Measurements from ENCODE around the gene RPUSD4.
A peak's percentile ranks its signal among the peaks of the same experiment; 100 is the strongest.

RPUSD4 gene

GRCh38 chr11:126212089-126212660, 725 bp upstream of the RPUSD4 start:
- no peak for DNase-seq (ENCODE audit: low spot score)

- no peak for DNase-seq (ENCODE audit: low spot score)
Measured at GRCh38 chr11:126210871-126211235, 597 bp downstream of the RPUSD4 start.

- DNase-seq (ENCODE audit: low spot score), result no peak
Measured at GRCh38 chr11:126207896-126208295, 3.6 kb downstream of the RPUSD4 start.

DNA sequence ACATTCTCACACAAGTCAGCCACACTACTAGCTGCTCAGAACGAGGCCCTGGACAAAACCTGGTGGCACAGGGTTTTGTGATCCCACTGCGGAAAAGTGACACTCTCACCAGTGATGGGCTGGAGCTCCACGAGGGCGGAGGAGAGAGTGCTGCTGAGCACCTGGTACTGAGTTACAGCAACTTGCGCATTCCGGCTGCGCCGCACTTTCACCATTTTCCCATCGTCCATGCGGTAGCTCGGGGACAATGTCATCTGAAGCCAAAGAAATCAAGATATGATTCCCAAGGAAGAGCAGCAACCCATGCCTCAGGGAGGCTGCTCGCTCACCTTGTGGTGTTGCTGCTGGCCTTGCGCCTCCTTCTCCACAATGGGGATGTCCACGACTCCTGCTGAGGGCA, 6.1 kb downstream of the RPUSD4 start:
- no peak for DNase-seq (ENCODE audit: low spot score)

DNA sequence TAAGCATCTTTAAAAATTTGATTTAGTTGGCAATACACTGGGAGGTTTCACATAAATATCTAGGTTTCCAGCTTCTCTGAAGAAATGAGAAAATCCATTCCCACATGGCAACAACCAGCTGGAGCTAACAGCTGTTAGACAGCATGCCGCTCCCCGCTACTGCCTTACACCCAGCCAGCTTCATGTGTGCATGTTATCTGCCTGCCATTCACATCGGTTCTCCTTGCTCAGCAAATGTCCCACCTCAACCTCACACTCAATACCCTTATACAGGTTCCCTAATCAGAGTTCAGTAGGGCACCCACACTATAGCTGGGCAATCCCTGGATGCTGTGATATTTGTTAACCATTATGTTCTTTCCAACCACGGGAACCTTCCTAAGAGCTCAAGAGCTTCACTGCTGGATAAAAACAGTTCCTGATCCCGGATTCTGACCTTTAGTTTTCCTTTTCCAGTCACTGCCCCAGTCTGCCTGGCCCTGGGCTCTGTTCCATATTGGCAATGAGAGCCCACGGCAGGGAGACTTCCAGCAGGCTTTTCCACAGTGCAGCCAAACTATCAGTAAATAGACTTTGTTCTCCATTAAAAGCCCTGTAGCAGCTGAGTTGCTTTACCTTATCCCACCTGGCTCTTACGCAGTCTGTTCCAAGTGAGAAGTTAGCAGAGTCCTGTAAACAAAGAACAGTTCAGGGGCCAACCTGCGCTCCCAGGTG, 8.6 kb downstream of the RPUSD4 start:
- peak; percentile 56 for DNase-seq (ENCODE audit: low spot score)

GRCh38 chr11:126198648-126199047, 12.8 kb downstream of the RPUSD4 start:
- no peak for DNase-seq (ENCODE audit: low spot score)

- DNase-seq (ENCODE audit: low spot score), result no peak
Measured at GRCh38 chr11:126197277-126197939, 14.0 kb downstream of the RPUSD4 start.

DNA sequence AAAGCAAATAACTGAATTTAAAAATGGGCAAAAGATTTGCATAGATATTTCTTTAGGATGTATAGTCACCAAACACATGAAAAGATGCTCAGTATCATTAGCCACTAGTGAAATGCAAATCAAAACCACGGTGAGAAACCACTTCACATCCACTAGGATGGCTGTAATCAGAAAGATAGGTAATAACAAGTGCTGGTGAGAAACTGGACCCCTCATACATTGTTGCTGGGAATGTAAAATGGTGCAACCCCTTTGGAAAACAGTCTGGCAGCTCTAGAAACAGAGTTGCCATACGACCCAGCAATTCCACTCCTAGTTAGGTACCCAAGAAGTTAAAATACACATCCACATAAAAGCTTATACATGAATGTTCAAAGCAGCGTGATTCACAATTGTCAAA, 16.3 kb downstream of the RPUSD4 start:
- no peak for DNase-seq (ENCODE audit: low spot score)

GRCh38 chr11:126194121-126194543, 17.3 kb downstream of the RPUSD4 start:
- peak; percentile 48 for DNase-seq (ENCODE audit: low spot score)

- DNase-seq (ENCODE audit: low spot score), result no peak
Measured at GRCh38 chr11:126193038-126193478, 18.4 kb downstream of the RPUSD4 start.

GRCh38 chr11:126192361-126192760, 19.1 kb downstream of the RPUSD4 start:
- no peak for DNase-seq (ENCODE audit: low spot score)

GRCh38 chr11:126191379-126192073, 19.9 kb downstream of the RPUSD4 start:
- no peak for DNase-seq (ENCODE audit: low spot score)

DNA sequence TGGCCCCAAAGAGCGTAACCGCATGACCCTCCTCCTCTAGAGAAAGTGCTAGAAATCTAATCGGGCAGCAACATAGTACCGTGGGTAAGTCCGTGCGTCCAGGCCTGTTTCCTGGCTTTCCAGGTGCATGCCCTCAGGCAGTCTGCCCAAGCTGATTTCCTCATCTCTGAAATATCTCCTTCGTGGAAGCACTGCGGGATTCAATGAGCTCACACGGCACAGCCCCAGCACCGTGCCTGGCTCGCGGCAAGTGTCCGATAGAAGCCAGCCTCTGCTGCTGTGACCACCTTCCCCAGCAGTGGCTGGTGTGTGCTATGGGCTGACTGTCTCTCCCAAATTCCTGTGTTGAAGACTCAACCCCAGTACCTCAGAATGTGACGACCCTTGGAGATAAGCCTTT, 20.7 kb downstream of the RPUSD4 start:
- no peak for DNase-seq (ENCODE audit: low spot score)

- no peak for DNase-seq (ENCODE audit: low spot score)
Measured at GRCh38 chr11:126189109-126189929, 22.1 kb downstream of the RPUSD4 start.

DNA sequence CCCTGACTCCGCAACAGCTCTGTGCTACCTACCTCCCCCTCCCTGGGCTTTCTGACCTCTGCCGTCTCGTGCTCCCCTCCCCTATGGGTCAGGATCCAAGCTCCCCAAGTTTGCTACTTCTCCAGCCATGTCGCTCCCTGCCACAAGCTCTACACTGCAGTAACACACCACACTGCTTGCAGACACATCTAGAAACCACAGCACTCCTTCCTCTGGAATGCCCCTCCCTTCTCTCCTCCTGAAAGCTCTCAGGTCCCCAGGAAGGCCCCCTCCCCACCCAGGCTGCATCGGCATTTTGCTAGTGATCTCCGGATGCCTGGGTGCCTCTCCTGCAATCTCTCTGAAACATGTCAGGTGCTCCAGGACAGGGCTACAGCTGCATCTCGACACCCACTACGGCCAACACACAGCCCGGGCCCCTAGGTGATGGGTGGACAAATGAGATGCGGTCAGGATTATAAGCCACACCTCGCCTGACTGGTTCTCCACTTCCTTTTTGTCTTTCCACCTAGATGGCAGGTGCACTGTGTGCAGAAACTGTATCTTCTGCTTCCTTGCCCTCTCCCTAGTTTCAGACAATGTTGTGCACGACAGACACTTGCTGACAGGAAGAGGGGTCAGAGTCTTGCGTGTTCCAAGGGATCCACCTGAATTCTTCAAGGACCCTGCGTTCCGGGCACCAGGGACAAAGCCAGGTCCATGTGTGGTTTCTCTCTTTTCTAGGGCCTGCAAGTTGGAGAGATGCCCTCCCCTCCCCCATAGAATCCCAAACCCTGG, 22.9 kb downstream of the RPUSD4 start:
- DNase-seq (ENCODE audit: low spot score), result no peak

DNA sequence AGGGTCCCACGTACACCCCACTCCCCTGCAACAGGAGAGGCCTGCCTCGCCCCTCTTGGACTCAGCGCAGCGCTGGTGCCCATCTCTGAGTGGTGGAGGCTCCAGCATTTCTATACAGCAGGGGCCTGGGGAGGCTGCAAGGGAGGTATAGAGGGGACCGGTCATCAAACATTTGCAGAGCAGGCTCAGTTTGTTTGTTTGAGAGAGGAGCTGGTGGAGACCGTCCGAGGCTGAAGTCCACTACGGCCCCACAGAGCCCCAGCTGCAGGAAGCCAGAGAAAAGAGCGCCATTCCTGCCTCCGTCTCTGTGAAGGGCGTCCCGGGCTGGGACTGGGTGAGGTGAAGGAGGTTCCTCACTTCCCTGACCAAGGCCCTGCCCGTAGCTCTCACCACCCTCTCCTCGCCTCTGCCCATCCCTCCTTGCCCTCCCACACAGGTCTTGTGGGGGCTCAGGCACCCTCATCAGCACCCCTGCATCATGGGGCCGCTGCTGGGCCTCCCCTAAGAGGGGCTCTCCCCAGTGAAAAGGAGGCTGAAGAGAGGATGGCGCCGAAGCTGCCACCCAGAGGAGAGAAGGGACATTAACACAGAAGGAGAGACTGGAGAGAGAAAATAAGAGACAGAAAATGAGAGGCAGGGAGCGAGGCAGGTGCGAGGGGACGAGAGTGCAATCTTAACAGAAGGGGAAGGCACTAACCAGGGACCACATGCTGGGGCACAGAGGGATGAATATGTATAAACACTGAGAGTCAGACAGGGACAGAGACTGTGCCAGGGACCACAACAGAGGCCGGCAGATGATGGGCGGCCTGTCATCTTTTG, 24.5 kb downstream of the RPUSD4 start:
- DNase-seq (ENCODE audit: low spot score), result no peak

GRCh38 chr11:126186025-126186698, 25.3 kb downstream of the RPUSD4 start:
- no peak for DNase-seq (ENCODE audit: low spot score)

DNA sequence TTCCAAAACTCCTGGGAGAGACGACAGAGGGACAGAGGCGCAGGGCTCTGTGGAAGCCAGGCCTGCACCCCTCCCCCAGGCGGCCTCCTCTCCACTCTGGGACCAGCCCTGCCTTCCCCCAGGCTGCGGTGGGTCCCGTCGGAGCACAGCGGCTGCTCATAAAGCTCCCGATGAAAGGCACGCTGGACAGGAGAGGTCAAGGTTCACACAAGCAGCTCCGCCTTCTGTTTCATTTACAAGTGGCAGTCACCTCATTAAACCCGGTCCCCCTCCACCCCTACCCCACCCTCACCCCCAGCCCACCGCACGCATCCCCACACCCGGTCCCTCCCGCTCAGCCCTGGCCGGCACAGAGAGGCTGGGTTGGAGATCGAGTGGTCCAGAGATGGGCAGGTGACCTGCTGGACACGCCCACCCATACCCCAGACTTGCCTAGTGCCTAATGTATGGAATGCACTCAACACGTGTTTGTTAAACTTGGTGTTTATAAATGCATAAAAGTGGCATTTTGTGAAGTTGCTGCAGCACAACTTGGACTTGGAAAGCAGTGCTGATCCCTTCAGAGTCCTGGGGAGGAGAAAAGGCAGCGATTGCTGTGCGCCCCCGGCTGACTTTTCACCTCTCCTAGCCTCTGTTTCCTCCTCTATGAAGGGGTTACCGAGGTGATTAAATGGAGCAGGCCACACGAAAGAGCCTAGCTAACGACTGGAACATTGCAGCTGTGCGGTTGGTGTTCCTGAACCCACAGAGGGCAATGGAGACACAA, 26.0 kb downstream of the RPUSD4 start:
- no peak for DNase-seq (ENCODE audit: low spot score)
